Suprapubic skin (tissue), 4 donors: Measurements from ENCODE around the gene PDP2. TPM values are rescaled to one million over a fixed set of nuclear protein-coding genes. Genes with fewer than 3 reads are reported as not detected.
A peak's percentile ranks its signal among the peaks of the same experiment; 100 is the strongest.

ENCODE experiments used
- DNase-seq, 2 donors: peaks; one replicate each; pipeline ENCODE4 v3.0.0-alpha.2; 2019; ENCODE audit warnings: low spot score in 2 of 2
- H3K27ac ChIP-seq: fragments of 200-600 bp; sonication (generic); one replicate; pipeline ENCODE4 v1.5.1; 2019
- H3K27me3 ChIP-seq: fragments of 200-600 bp; sonication (generic); one replicate; pipeline ENCODE4 v1.5.1; 2019
- H3K36me3 ChIP-seq: fragments of 200-600 bp; sonication (generic); one replicate; pipeline ENCODE4 v1.5.1; 2019
- H3K4me1 ChIP-seq: fragments of 200-600 bp; sonication (generic); one replicate; pipeline ENCODE4 v1.5.1; 2019
- H3K4me3 ChIP-seq: fragments of 200-600 bp; sonication (generic); one replicate; pipeline ENCODE4 v1.5.1; 2019; ENCODE audit warnings: mild to moderate bottlenecking
- H3K9me3 ChIP-seq: fragments of 200-600 bp; sonication (generic); one replicate; pipeline ENCODE4 v1.5.1; 2019
- EP300 ChIP-seq: sonication (generic); formaldehyde crosslinking; IDR thresholded peaks from one replicate; pipeline ENCODE4 v1.6.1; 2017; ENCODE audit warnings: antibody characterized with exemption
- POLR2A ChIP-seq, 2 donors: fragments of 450-650 bp; IDR thresholded peaks; one replicate each; pipeline ENCODE4 v1.6.1; 2017; ENCODE audit warnings: antibody characterized with exemption in 2 of 2, mild to moderate bottlenecking in 2 of 2, moderate library complexity in 2 of 2
- POLR2AphosphoS5 ChIP-seq, 3 donors: sonication (generic); formaldehyde crosslinking; IDR thresholded peaks; one replicate each; pipeline ENCODE4 v1.6.1; 2017; ENCODE audit warnings: antibody characterized with exemption in 3 of 3
- WGBS: methylation state at CpG from one replicate; pipeline ENCODE4 v1.1.5; 2018; 5-methylcytosine and 5-hydroxymethylcytosine counted together
- total RNA-seq, 4 donors: library from RNA; depleted of rRNA; stranded (reverse); fragments of >200 nt; gene quantifications; one replicate each; pipeline ENCODE4 v1.1.0, GENCODE V29; 2016
- TF ChIP-seq, protein P1 (sequence below), 2 donors: fragments of 200-600 bp in 1 of 2; fragments of 450-650 bp in 1 of 2; sonication (generic) in 1 of 2; IDR thresholded peaks; one replicate each; pipeline ENCODE4 v1.5.1; 2016 to 2019; ENCODE audit warnings: antibody characterized with exemption in 2 of 2, mild to moderate bottlenecking in 1 of 2, moderate library complexity in 1 of 2

Gene PDP2
- total RNA-seq, 4 donors from 2014 or later = 5.0 to 8.3 (median 6.6) TPM

DNA sequence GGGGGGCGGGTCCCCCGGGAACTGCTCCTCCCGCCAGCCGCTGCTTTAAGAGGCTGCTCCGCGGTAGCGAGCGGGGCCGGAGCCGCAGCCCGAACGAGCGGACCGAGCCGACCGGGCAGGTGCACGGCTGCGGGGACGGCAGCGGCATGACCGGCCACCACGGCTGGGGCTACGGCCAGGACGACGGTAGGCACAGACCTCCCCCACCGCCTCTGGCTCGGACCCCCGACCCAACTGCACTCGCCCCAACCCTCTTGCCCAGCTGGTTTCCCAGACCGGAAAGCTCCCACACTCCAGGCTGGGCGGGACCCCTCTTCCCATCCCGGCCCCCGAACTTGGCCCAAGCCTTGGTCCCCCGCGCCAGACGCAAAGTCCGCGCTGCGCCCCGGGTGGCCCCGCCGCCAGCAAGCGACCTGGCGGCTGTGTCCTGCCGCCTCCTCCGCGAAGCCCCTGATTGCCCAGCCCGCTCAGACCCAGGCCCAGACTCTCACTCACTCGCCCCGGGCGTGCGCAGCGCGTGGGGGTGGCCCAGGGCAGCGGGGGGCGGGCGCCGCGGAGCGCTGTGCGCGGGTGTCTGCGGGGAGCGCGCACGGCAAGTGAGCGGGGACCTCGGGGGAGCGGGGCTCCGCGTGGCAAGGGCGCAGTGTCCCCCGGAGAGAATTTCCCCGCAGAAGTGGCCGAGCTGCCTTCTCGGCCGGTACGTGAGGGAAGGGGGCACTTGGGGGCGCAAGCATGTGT is 35.8 kb upstream of the PDP2 start, which contains the start of gene CA7:
TSS of gene CA7 (plus strand) at position 73 of the 738 bp plus-strand sequence. CDS start at position 147, 74 bp downstream.
- H3K27me3 ChIP-seq = peaks cover 36% of the 10 kb centered on the region
- DNase-seq = peak in 1 of 2 donors; percentile 74
- WGBS = no CpG with 5 or more reads among the region's 79 CpGs

DNA sequence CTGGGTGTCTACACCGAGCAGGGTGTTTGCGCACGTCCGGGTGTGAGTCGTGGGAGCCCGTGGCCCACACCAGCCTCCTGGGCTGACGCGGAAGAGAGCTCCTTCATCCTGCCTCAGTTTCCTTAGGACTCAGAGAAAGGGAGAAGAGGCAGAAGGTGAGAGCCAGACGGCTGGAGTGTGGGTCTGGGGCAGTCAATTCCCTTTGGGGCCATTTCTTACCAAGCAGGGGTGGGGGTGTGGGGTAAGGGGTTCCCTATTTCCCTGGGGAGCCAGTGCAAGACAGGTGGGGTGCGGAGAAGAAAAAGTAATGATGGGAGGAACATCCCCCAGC is 35.3 kb upstream of the PDP2 start:
- peaks cover 14% of the 10 kb centered on the region for H3K4me1 ChIP-seq
- H3K9me3 ChIP-seq = no peaks in the 10 kb centered on the region
- H3K27ac ChIP-seq = no peak overlapping the region
- H3K4me3 ChIP-seq = peak overlapping the region; percentile 55
- WGBS = 28% methylated on average over 5 of the region's 10 CpGs
- no peak for TF ChIP-seq POLR2AphosphoS5 (IDR thresholded peaks at IDR 0.05)
- peaks cover 36% of the 10 kb centered on the region for H3K27me3 ChIP-seq
- peak in 1 of 2 donors; percentile 49 for DNase-seq
- no peaks in the 10 kb centered on the region for H3K36me3 ChIP-seq

More for the DNA sequence above, 35.8 kb upstream of the PDP2 start, which contains the start of gene CA7:
- TF ChIP-seq POLR2A (IDR thresholded peaks at IDR 0.05) (no peak), EP300 (no peak), POLR2AphosphoS5 (IDR thresholded peaks at IDR 0.05) (no peak)
- TF ChIP-seq, protein P1, sequence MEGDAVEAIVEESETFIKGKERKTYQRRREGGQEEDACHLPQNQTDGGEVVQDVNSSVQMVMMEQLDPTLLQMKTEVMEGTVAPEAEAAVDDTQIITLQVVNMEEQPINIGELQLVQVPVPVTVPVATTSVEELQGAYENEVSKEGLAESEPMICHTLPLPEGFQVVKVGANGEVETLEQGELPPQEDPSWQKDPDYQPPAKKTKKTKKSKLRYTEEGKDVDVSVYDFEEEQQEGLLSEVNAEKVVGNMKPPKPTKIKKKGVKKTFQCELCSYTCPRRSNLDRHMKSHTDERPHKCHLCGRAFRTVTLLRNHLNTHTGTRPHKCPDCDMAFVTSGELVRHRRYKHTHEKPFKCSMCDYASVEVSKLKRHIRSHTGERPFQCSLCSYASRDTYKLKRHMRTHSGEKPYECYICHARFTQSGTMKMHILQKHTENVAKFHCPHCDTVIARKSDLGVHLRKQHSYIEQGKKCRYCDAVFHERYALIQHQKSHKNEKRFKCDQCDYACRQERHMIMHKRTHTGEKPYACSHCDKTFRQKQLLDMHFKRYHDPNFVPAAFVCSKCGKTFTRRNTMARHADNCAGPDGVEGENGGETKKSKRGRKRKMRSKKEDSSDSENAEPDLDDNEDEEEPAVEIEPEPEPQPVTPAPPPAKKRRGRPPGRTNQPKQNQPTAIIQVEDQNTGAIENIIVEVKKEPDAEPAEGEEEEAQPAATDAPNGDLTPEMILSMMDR (IDR thresholded peaks at IDR 0.05) = no peak
- H3K27ac ChIP-seq = no peak within 1 kb of the TSS
- H3K4me1 ChIP-seq = peaks cover 14% of the 10 kb centered on the region
- no peaks in the 10 kb centered on the region for H3K9me3 ChIP-seq
- H3K4me3 ChIP-seq = peak within 1 kb of the TSS; percentile 55
- H3K36me3 ChIP-seq = no peaks in the 10 kb centered on the region

DNA sequence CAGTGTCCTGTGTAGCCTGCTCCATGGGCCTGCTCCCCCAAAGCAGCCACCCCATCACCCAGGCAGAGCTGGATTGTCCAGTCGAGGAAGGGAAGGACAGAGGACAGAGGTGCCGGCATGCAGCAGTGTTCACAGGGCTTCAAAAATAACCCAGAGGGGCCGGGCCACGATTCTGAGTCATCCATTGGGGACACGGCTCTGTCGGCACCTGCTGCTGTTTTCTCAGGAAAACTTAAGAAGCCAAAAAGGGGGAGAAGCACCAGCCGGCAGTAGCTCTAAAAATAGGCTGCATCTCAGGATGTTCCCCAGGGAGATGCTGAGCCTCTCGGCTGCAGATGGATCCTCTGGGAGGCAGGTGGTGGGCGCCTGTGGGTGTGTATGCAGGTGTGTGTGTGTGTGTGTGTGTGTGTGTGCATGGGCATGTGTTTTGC is 34.5 kb upstream of the PDP2 start:
- H3K4me1 ChIP-seq = peaks cover 14% of the 10 kb centered on the region
- no peaks in the 10 kb centered on the region for H3K9me3 ChIP-seq
- DNase-seq = peak in 1 of 2 donors; percentile 63
- no peak overlapping the region for H3K4me3 ChIP-seq
- WGBS = 61% methylated on average over 9 of the region's 9 CpGs
- H3K36me3 ChIP-seq = no peaks in the 10 kb centered on the region
- no peak overlapping the region for H3K27ac ChIP-seq
- peaks cover 36% of the 10 kb centered on the region for H3K27me3 ChIP-seq
- TF ChIP-seq POLR2AphosphoS5 (IDR thresholded peaks at IDR 0.05) (no peak), EP300 (no peak), POLR2A (IDR thresholded peaks at IDR 0.05) (no peak)
- TF ChIP-seq, protein P1 (IDR thresholded peaks at IDR 0.05) = no peak

DNA sequence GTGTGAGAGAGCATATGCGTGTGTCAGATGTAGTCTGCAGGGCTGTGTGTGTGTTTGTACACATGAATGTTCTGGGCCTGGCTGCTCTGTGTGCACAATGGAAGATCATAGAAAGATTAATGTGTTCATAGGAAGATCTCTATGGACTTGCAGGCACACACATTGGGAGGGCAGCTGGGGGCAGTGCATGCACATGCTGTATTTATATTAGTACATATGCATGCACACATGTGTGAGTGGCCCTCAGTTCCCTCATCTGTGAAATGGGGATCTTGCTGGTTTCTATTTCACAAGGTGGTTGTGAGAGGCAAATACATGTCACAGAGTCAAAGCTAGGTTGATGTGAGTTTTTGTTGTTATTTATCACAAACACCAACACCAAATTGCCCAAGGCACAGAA is 34.0 kb upstream of the PDP2 start:
- Histone ChIP-seq H3K9me3 (no peaks in the 10 kb centered on the region), H3K4me3 (no peak overlapping the region), H3K27me3 (peaks cover 36% of the 10 kb centered on the region), H3K4me1 (peaks cover 14% of the 10 kb centered on the region), H3K27ac (no peak overlapping the region), H3K36me3 (no peaks in the 10 kb centered on the region)
- no peak for DNase-seq
- TF ChIP-seq POLR2A (IDR thresholded peaks at IDR 0.05) (no peak), POLR2AphosphoS5 (IDR thresholded peaks at IDR 0.05) (no peak), EP300 (no peak)
- TF ChIP-seq, protein P1 (IDR thresholded peaks at IDR 0.05) = no peak
- WGBS = 94% methylated on average over 1 of the region's 1 CpG

- no peaks in the 10 kb centered on the region for H3K36me3 ChIP-seq
- H3K27ac ChIP-seq = no peak overlapping the region
- no peak for DNase-seq
- H3K9me3 ChIP-seq = no peaks in the 10 kb centered on the region
- H3K4me1 ChIP-seq = peaks cover 14% of the 10 kb centered on the region
- peaks cover 36% of the 10 kb centered on the region for H3K27me3 ChIP-seq
- no peak overlapping the region for H3K4me3 ChIP-seq
- 100% methylated on average over 2 of the region's 6 CpGs for WGBS
- TF ChIP-seq EP300 (no peak), POLR2AphosphoS5 (IDR thresholded peaks at IDR 0.05) (no peak), POLR2A (IDR thresholded peaks at IDR 0.05) (no peak)
- TF ChIP-seq, protein P1 (IDR thresholded peaks at IDR 0.05) = no peak
These were observed 33.5 kb upstream of the PDP2 start for GRCh38 chr16:66846831-66847230.
